ENCODE data around the gene UGT1A8.

DNA sequence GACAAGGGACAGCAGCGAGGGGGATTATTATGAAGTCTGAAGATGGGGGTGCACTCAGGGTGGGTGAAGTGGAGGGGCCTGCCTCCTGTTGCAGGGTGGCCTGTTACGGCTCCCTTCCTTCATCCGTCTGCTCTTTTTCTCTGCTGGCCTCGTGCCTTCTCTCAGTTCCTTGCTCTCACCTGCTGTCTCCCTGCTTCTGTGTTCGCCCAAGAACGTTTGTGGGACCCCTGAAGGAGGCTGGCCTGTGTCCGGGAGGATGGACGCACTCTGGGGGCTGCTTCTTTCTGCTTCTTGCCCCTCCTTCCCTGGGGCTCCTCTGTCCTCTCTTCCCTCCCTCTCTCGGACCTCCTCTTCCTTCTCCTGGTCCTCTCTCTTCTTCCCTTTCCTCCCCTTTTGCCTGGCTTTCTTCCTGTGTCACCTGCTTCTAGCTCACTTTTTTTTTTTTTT is 174.5 kb downstream of the UGT1A8 start:
- TF ChIP-seq POLR2AphosphoS5 (IDR thresholded peaks at IDR 0.05; ENCODE audit: low read depth) (no peak), JUNB (IDR thresholded peaks at IDR 0.05; ENCODE audit: unreplicated experiment) (no peak), CREB1 (CRISPR knock-in tag; IDR thresholded peaks at IDR 0.05; ENCODE audit: low read depth) (no peak), EZH2 (IDR thresholded peaks at IDR 0.05; ENCODE audit: low read depth, unreplicated experiment) (no peak)
- TF ChIP-seq, protein P1, sequence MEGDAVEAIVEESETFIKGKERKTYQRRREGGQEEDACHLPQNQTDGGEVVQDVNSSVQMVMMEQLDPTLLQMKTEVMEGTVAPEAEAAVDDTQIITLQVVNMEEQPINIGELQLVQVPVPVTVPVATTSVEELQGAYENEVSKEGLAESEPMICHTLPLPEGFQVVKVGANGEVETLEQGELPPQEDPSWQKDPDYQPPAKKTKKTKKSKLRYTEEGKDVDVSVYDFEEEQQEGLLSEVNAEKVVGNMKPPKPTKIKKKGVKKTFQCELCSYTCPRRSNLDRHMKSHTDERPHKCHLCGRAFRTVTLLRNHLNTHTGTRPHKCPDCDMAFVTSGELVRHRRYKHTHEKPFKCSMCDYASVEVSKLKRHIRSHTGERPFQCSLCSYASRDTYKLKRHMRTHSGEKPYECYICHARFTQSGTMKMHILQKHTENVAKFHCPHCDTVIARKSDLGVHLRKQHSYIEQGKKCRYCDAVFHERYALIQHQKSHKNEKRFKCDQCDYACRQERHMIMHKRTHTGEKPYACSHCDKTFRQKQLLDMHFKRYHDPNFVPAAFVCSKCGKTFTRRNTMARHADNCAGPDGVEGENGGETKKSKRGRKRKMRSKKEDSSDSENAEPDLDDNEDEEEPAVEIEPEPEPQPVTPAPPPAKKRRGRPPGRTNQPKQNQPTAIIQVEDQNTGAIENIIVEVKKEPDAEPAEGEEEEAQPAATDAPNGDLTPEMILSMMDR (conservative IDR thresholded peaks at IDR 0.05; ENCODE audit: low read depth in 2 of 2), result no peak
- TF ChIP-seq, protein P2, sequence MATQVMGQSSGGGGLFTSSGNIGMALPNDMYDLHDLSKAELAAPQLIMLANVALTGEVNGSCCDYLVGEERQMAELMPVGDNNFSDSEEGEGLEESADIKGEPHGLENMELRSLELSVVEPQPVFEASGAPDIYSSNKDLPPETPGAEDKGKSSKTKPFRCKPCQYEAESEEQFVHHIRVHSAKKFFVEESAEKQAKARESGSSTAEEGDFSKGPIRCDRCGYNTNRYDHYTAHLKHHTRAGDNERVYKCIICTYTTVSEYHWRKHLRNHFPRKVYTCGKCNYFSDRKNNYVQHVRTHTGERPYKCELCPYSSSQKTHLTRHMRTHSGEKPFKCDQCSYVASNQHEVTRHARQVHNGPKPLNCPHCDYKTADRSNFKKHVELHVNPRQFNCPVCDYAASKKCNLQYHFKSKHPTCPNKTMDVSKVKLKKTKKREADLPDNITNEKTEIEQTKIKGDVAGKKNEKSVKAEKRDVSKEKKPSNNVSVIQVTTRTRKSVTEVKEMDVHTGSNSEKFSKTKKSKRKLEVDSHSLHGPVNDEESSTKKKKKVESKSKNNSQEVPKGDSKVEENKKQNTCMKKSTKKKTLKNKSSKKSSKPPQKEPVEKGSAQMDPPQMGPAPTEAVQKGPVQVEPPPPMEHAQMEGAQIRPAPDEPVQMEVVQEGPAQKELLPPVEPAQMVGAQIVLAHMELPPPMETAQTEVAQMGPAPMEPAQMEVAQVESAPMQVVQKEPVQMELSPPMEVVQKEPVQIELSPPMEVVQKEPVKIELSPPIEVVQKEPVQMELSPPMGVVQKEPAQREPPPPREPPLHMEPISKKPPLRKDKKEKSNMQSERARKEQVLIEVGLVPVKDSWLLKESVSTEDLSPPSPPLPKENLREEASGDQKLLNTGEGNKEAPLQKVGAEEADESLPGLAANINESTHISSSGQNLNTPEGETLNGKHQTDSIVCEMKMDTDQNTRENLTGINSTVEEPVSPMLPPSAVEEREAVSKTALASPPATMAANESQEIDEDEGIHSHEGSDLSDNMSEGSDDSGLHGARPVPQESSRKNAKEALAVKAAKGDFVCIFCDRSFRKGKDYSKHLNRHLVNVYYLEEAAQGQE (IDR thresholded peaks at IDR 0.05; ENCODE audit: unreplicated experiment), result no peak
